DOHH2 (cell line): ENCODE data around the gene PTGR3.

ENCODE experiments used
- H3F3A ChIP-seq: fragments of 200-600 bp; sonication (generic), shearing (Covaris generic); 2 replicates; pipeline ENCODE4 v1.6.0; 2016; ENCODE audit warnings: antibody characterized with exemption, mild to moderate bottlenecking; ENCODE audit not compliant: control insufficient read depth, insufficient read depth
- H3K27ac ChIP-seq: fragments of 200-600 bp; sonication (generic); 2 replicates; pipeline ENCODE4 v1.5.1; 2014; ENCODE audit warnings: low read depth, mild to moderate bottlenecking, low read length, moderate library complexity
- H3K27me3 ChIP-seq: fragments of 200-600 bp; sonication (generic); 2 replicates; pipeline ENCODE4 v1.6.1; 2014; ENCODE audit warnings: mild to moderate bottlenecking, low read length, mixed read lengths; ENCODE audit not compliant: control insufficient read depth
- H3K36me3 ChIP-seq: fragments of 200-600 bp; sonication (generic); 2 replicates; pipeline ENCODE4 v1.6.1; 2014; ENCODE audit warnings: mild to moderate bottlenecking, low read length, moderate library complexity, mixed read lengths; ENCODE audit not compliant: control insufficient read depth
- H3K4me1 ChIP-seq: fragments of 200-600 bp; sonication (generic); 2 replicates; pipeline ENCODE4 v1.6.1; 2014; ENCODE audit warnings: mild to moderate bottlenecking, low read length, mixed read lengths; ENCODE audit not compliant: control insufficient read depth
- H3K4me2 ChIP-seq: fragments of 200-600 bp; sonication (generic); 2 replicates; pipeline ENCODE4 v1.6.0; 2014; ENCODE audit warnings: mild to moderate bottlenecking, low read length, moderate library complexity
- H3K4me3 ChIP-seq: fragments of 200-600 bp; sonication (generic); 2 replicates; pipeline ENCODE4 v1.5.1; 2014; ENCODE audit warnings: mild to moderate bottlenecking, low read length, mixed read lengths
- H3K79me2 ChIP-seq: fragments of 200-600 bp; sonication (generic); 2 replicates; pipeline ENCODE4 v1.6.1; 2014; ENCODE audit warnings: mild to moderate bottlenecking, low read length, mixed read lengths; ENCODE audit not compliant: control insufficient read depth
- H3K9me2 ChIP-seq: fragments of 200-600 bp; sonication (generic); replicated peaks from 2 replicates; pipeline ENCODE4 v1.6.1; 2014; ENCODE audit warnings: mild to moderate bottlenecking, low read length, mixed read lengths; ENCODE audit not compliant: control insufficient read depth
- H3K9me3 ChIP-seq: fragments of 200-600 bp; sonication (generic); 2 replicates; pipeline ENCODE4 v1.6.1; 2014; ENCODE audit warnings: antibody characterized with exemption, low read length, mixed read lengths; ENCODE audit not compliant: control insufficient read depth, insufficient read depth
- H4K20me1 ChIP-seq: fragments of 200-600 bp; sonication (generic); 2 replicates; pipeline ENCODE4 v1.6.0; 2014; ENCODE audit warnings: low read depth, mild to moderate bottlenecking, antibody characterized with exemption, low read length, moderate library complexity; ENCODE audit not compliant: control insufficient read depth, insufficient read depth
- EZH2phosphoT487 ChIP-seq: fragments of 200-600 bp; sonication (generic); IDR thresholded peaks from 2 replicates; pipeline ENCODE4 v1.6.1; 2017; ENCODE audit warnings: borderline replicate concordance, mild to moderate bottlenecking, antibody characterized with exemption, low read length, moderate library complexity, mixed read lengths
- TF ChIP-seq, protein P1 (sequence below): fragments of 200-600 bp; sonication (generic); IDR thresholded peaks from one replicate; pipeline ENCODE4 v1.5.1; 2014; ENCODE audit warnings: antibody characterized with exemption, mild to moderate bottlenecking, low read depth, low read length; ENCODE audit not compliant: poor library complexity, severe bottlenecking

Gene PTGR3

DNA sequence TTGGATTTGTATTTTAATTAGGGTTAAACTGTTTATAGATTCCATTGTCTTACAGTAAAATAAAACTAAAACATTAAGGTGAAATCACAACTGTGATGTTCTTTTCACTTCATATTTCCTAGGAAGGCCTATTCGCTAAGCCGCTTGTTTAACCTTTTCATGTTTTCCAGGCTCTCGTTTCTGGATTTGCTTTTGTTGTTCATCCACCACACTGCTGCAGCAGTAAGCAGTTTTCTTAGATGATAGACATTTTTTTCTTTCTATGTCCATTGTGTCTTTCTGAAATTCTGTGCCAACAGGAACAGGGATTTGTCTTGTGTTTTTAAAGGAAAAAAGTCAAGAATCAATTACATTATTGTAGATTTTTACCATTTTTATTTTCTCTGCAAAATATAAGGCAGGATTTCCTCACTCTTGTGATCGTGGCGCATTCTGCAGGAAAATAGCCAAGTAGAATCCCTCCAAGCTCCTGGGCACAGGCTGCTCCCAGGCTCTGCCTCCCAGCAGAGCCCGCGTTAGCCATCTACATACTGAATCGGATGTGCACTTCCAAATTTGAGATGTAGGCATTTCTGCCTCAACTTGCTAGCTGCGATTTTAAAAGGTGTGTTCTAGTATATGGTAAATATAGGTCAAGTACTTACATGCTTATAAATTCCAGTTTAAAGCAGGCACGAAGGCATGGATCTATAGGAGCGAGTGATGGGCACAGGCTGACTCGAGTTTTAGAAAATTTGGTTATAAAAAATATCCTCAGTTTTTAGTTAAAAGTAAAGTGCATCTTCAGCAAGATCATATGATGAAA lies 11.8 kb upstream of the PTGR3 start:
- Histone ChIP-seq H3F3A (no peaks in the 10 kb centered on the region), H3K79me2 (peaks cover 88% of the 10 kb centered on the region), H3K9me3 (no peaks in the 10 kb centered on the region), H3K27ac (no peak overlapping the region), H3K27me3 (no peaks in the 10 kb centered on the region), H3K4me3 (no peak overlapping the region), H4K20me1 (no peaks in the 10 kb centered on the region), H3K4me2 (no peak overlapping the region), H3K9me2 (no peaks in the 10 kb centered on the region), H3K36me3 (no peaks in the 10 kb centered on the region), H3K4me1 (peaks cover 9% of the 10 kb centered on the region)
- TF ChIP-seq EZH2phosphoT487: no peak
- TF ChIP-seq, protein P1, sequence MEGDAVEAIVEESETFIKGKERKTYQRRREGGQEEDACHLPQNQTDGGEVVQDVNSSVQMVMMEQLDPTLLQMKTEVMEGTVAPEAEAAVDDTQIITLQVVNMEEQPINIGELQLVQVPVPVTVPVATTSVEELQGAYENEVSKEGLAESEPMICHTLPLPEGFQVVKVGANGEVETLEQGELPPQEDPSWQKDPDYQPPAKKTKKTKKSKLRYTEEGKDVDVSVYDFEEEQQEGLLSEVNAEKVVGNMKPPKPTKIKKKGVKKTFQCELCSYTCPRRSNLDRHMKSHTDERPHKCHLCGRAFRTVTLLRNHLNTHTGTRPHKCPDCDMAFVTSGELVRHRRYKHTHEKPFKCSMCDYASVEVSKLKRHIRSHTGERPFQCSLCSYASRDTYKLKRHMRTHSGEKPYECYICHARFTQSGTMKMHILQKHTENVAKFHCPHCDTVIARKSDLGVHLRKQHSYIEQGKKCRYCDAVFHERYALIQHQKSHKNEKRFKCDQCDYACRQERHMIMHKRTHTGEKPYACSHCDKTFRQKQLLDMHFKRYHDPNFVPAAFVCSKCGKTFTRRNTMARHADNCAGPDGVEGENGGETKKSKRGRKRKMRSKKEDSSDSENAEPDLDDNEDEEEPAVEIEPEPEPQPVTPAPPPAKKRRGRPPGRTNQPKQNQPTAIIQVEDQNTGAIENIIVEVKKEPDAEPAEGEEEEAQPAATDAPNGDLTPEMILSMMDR: no peak

DNA sequence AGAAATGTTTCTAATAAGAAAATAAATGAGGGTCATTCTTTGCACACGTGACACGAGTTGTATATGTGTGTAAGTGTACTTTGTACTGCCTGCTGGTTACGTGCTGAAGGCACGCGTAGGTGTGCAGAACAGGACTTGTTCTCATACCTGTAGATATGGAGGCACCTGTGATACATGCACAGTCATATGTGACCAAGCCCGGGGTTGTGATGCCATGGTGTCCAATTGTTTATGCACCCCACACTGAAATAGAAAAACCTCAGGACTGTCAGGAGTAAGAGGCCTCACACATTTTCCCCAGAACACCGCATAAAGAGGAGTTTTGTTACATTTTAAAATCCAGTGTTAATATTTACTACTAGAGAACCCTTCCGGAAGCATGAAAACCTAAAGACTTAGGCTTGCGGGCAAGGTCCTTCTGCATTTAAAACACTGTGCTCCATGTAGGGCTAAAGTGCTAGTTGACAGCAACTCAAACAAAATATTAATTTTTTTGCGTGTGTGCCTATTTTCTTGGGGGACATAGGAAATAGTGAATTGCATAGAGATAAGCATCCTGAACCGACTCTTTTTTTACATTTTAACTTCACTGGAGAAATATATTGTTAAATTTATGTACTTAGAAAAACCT lies 10.9 kb upstream of the PTGR3 start:
- TF ChIP-seq EZH2phosphoT487: no peak
- TF ChIP-seq, protein P1: no peak
- no peaks in the 10 kb centered on the region for H3F3A ChIP-seq
- no peak overlapping the region for H3K27ac ChIP-seq
- no peaks in the 10 kb centered on the region for H3K9me2 ChIP-seq
- H3K79me2 ChIP-seq: peaks cover 89% of the 10 kb centered on the region
- H3K36me3 ChIP-seq: peaks cover 4% of the 10 kb centered on the region; the same call in 1 of the 2 replicates
- peaks cover 18% of the 10 kb centered on the region for H3K4me1 ChIP-seq
- H3K27me3 ChIP-seq: no peaks in the 10 kb centered on the region
- H3K4me3 ChIP-seq: no peak overlapping the region
- H4K20me1 ChIP-seq: no peaks in the 10 kb centered on the region
- no peaks in the 10 kb centered on the region for H3K9me3 ChIP-seq
- H3K4me2 ChIP-seq: no peak overlapping the region

DNA sequence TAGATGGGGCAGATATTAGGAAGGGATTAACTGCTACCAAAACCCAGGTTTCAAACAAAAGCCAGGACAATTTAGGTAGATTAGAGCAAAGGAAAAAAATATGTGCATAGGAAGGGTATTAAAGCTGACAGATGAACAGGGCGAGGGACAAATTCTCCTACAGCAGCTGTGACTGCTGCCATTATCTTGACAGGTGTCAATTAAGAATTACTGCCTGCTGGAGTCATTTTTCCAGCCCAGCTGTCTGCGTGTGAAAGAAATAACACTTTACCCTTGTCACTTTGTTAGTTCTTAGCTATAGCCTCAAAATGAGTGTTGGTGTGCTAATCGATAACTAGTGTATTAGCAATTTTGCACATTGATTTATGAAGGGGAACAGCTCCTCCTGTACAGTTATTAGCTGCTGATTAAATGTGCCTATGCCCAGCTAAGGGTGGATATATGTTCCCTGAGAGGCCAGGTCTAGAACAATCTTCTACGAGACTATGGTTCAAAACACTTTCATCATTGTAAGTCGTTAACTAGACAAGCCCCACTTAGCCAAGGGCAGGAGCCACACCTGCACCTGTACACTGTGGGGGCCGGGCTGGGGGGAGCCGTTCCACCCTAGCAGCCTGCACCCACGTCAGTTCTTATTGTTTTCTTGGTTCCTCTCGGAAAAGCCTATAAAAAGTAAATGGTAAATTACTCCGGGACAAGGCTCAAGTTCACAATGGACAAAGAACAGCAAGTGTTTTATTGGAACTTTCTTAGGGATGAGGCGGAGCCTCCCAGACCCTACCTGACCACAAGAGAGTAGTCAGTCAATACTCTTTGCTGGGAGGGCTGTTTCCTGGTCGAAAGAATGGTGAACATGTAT lies 9.4 kb upstream of the PTGR3 start:
- Histone ChIP-seq H3K9me2 (no peaks in the 10 kb centered on the region), H3K4me1 (peaks cover 19% of the 10 kb centered on the region), H3F3A (no peaks in the 10 kb centered on the region), H3K4me3 (no peak overlapping the region), H3K27ac (no peak overlapping the region), H3K79me2 (peaks cover 90% of the 10 kb centered on the region), H3K27me3 (no peaks in the 10 kb centered on the region), H3K36me3 (peaks cover 4% of the 10 kb centered on the region; the same call in 1 of the 2 replicates), H4K20me1 (no peaks in the 10 kb centered on the region), H3K4me2 (no peak overlapping the region), H3K9me3 (no peaks in the 10 kb centered on the region)
- TF ChIP-seq, protein P1: no peak
- TF ChIP-seq EZH2phosphoT487: no peak
